Measurements from ENCODE around the gene PTGER1. TPM values are rescaled to one million over a fixed set of nuclear protein-coding genes. Genes with fewer than 3 reads are reported as not detected.

PTGER1 gene
- total and polyA plus RNA-seq, 2 of the 4 experiments (the other 2 are of a cell fraction), result 0.54 to 0.60 TPM

GRCh38 chr19:14433554-14434501 lies 41.3 kb downstream of the PTGER1 start:
- dilution Hi-C loops (cut with HindIII; ENCODE audit: low sequenced_read_pairs, unreplicated experiment), result no loop called here
- ChIA-PET POLR2A (ENCODE audit: unreplicated experiment) (no interaction called here), CTCF (no interaction called here)
- Histone ChIP-seq H3K4ac (ENCODE audit: low read depth, low read length) (peak overlapping the region; percentile 69), H3K4me3 (ENCODE audit: insufficient read depth, low read depth, low read length) (peak overlapping the region; percentile 94), H2AK9ac (replicated peaks; ENCODE audit: low read depth, low read length, poor library complexity) (peak overlapping the region; percentile 99), H3K36me3 (ENCODE audit: control insufficient read depth, insufficient read depth, low read length) (0 out of 2 replicates have a peak, but pooled peaks cover 6% of the 10 kb centered on the region), H2AFZ (replicated peaks; ENCODE audit: low read length, poor library complexity) (peak overlapping the region; percentile 92), H4K91ac (ENCODE audit: insufficient read depth, low read depth, low read length) (peak overlapping the region; percentile 62; the same call in 1 of the 2 replicates), H3K4me1 (ENCODE audit: control insufficient read depth, insufficient read depth, low read length) (peaks cover 17% of the 10 kb centered on the region), H3K9me3 (ENCODE audit: control insufficient read depth, insufficient read depth, low read length) (no peaks in the 10 kb centered on the region), H4K20me1 (ENCODE audit: insufficient read depth, low read length) (peaks cover 17% of the 10 kb centered on the region), H2BK20ac (ENCODE audit: low read depth, low read length) (no peak overlapping the region), H3K27ac (ENCODE audit: insufficient read depth, low read length) (peak overlapping the region; percentile 48; the same call in 1 of the 2 replicates), H3K9me1 (ENCODE audit: insufficient read depth, low read length) (peaks cover 12% of the 10 kb centered on the region; the same call in 1 of the 2 replicates), H4K5ac (ENCODE audit: low read depth, low read length) (peak overlapping the region; percentile 39), H3K18ac (ENCODE audit: low read depth, low read length) (no peak overlapping the region; the same call in 1 of the 2 replicates), H4K8ac (ENCODE audit: low read depth in 2 of 2, low read length in 2 of 2) (peak overlapping the region; percentile 40 to 47; a peak in 2 of 4 replicates), H3K56ac (ENCODE audit: extremely low read depth, insufficient read depth, low read length) (peak overlapping the region; percentile 3; the same call in 1 of the 2 replicates), H3K27me3 (ENCODE audit: control insufficient read depth, insufficient read depth, low read length) (no peaks in the 10 kb centered on the region), H3K14ac (replicated peaks; ENCODE audit: low read depth, low read length) (peak overlapping the region; percentile 76), H2BK15ac (ENCODE audit: low read depth, low read length) (no peak overlapping the region), H2AK5ac (ENCODE audit: low read depth, low read length) (peak overlapping the region; percentile 81), H3K79me1 (ENCODE audit: low read depth in 1 of 2, low read length in 2 of 2) (peaks cover 28 to 54% of the 10 kb centered on the region in 2 experiments; a peak in 3 of 4 replicates), H3K4me2 (ENCODE audit: low read depth, low read length) (peak overlapping the region; percentile 91), H2BK5ac (ENCODE audit: low read depth, low read length, poor library complexity, severe bottlenecking) (peak overlapping the region; percentile 41), H3K23ac (ENCODE audit: low read depth, low read length) (peak overlapping the region; percentile 11), H2BK120ac (ENCODE audit: low read depth, low read length) (no peak overlapping the region), H3K9ac (ENCODE audit: low read depth, low read length) (peak overlapping the region; percentile 88)
- 51% methylated on average over 6 of the region's 52 CpGs; no CpG with 5 or more reads in 1 of the 2 experiments for WGBS, 2 experiments (ENCODE audit: extremely low coverage in 2 of 2, insufficient read length in 1 of 2)
- TF ChIP-seq SMC3 (IDR thresholded peaks at IDR 0.05; ENCODE audit: low read depth, low read length), result no peak
- peak; percentile 79 for TF ChIP-seq BHLHE40 (IDR thresholded peaks at IDR 0.05; ENCODE audit: low read depth, low read length)
- intact Hi-C loops (cut with micrococcal nuclease), result no loop called here
- no TSS peak for BruUV-seq (replicated peaks)
- ATAC-seq (ENCODE audit: low read depth), result peak; percentile 25
- in situ Hi-C loops (cut with MboI; ENCODE audit: low sequenced_read_pairs), result no loop called here
- no peak for DNase-seq
